HCT116 (cell line): Measurements from ENCODE around the gene PRM1. TPM values are rescaled to one million over a fixed set of nuclear protein-coding genes. Genes with fewer than 3 reads are reported as not detected.

Experiments used
- ATAC-seq: fragments of 200-7000 bp; cut with Tn5 transposase; 2 replicates; pipeline ENCODE4 v1.9.1; 2020; ENCODE audit warnings: mild to moderate bottlenecking, moderate library complexity
- BruUV-seq: library from RNA; stranded (reverse); fragments of 400-500 nt; replicated peaks from 2 replicates; lab custom pipeline; 2021; lab: Mats Ljungman, UMichigan
- CTCF ChIA-PET: fragments of 300-600 bp; sonication (Branson Sonifier 250); formaldehyde crosslinking; loops from one replicate; lab custom pipeline; 2021; ENCODE audit warnings: antibody characterized with exemption; lab: Charles Lee
- POLR2A ChIA-PET: fragments of 300-600, 350-600 bp; sonication (Branson Sonifier 250); formaldehyde crosslinking; loops from one replicate; lab custom pipeline; 2021; ENCODE audit warnings: antibody characterized with exemption; lab: Charles Lee
- RAD21 ChIA-PET, 2 experiments: fragments of 300-600 bp; sonication (Branson Sonifier 250); formaldehyde crosslinking; loops; one replicate each; lab custom pipeline; 2023; ENCODE audit warnings: low total read pairs in 2 of 2; ENCODE audit not compliant: uncharacterized antibody in 2 of 2, unreplicated experiment in 2 of 2, low non-redundant PET in 1 of 2; lab: Charles Lee
- DNase-seq: peaks from one replicate; pipeline ENCODE4 v3.0.0-alpha.2; 2010; ENCODE audit warnings: low read depth, low spot score
- H2AFZ ChIP-seq: fragments of 200-600 bp; shearing (Covaris generic), sonication (generic); 2 replicates; pipeline ENCODE4 v1.6.1; 2017; ENCODE audit warnings: low read depth, mixed run types, mixed read lengths, antibody characterized with exemption, low read length; ENCODE audit not compliant: poor library complexity, severe bottlenecking
- H3K27ac ChIP-seq: 2 replicates; pipeline ENCODE4 v1.5.1; 2012; ENCODE audit warnings: low read depth, low read length
- H3K27me3 ChIP-seq: fragments of 200-600 bp; sonication (generic); 2 replicates; pipeline ENCODE4 v1.6.1; 2016; ENCODE audit warnings: mixed run types, low read length, mixed read lengths; ENCODE audit not compliant: insufficient read depth
- H3K36me3 ChIP-seq, 2 experiments: fragments of 200-500 bp in 1 of 2; fragments of 200-600 bp in 1 of 2; sonication (Bioruptor generic) in 1 of 2; sonication (generic) in 1 of 2; 2 replicates each; pipeline versions ENCODE4 v1.5.1 to v1.6.1; 2014 to 2016; ENCODE audit warnings: low read length in 2 of 2, inconsistent platforms in 1 of 2, mixed read lengths in 1 of 2, mixed run types in 1 of 2; ENCODE audit not compliant: insufficient read depth in 2 of 2, control insufficient read depth in 1 of 2
- H3K4me1 ChIP-seq, 2 experiments: fragments of 200-600 bp in 1 of 2; sonication (generic) in 1 of 2; 2 replicates each; pipeline versions ENCODE4 v1.5.1 to v1.6.1; 2012 to 2017; ENCODE audit warnings: low read length in 2 of 2, inconsistent platforms in 1 of 2, mild to moderate bottlenecking in 1 of 2, mixed read lengths in 1 of 2, mixed run types in 1 of 2, moderate library complexity in 1 of 2; ENCODE audit not compliant: insufficient read depth in 2 of 2, control insufficient read depth in 1 of 2
- H3K4me2 ChIP-seq: fragments of 200-600 bp; sonication (generic); 2 replicates; pipeline ENCODE4 v1.6.1; 2017; ENCODE audit warnings: mixed run types, low read length, mixed read lengths
- H3K4me3 ChIP-seq, 2 experiments: fragments of 200-600 bp in 1 of 2; sonication (generic) in 1 of 2; replicated peaks in 1 of 2; 2 replicates each; pipeline ENCODE4 v1.5.1; 2011 to 2016; ENCODE audit warnings: low read length in 2 of 2, control low read depth in 1 of 2, low read depth in 1 of 2, mild to moderate bottlenecking in 1 of 2, mixed read lengths in 1 of 2, mixed run types in 1 of 2
- H3K79me2 ChIP-seq: fragments of 200-600 bp; sonication (generic); 2 replicates; pipeline ENCODE4 v1.6.1; 2017; ENCODE audit warnings: mild to moderate bottlenecking, mixed run types, low read length, moderate library complexity, mixed read lengths; ENCODE audit not compliant: insufficient read depth
- H3K9ac ChIP-seq: fragments of 200-600 bp; sonication (generic); 2 replicates; pipeline ENCODE4 v1.6.1; 2016; ENCODE audit warnings: low read length, mixed read lengths
- H3K9me2 ChIP-seq: fragments of 200-600 bp; sonication (generic), shearing (Covaris generic); 2 replicates; pipeline ENCODE4 v1.6.1; 2017; ENCODE audit warnings: mixed run types, mild to moderate bottlenecking, moderate library complexity; ENCODE audit not compliant: insufficient read depth
- H3K9me3 ChIP-seq, 2 experiments: fragments of 200-500 bp in 1 of 2; fragments of 200-600 bp in 1 of 2; sonication (Bioruptor generic) in 1 of 2; sonication (generic) in 1 of 2; 2 replicates each; pipeline ENCODE4 v1.6.1; 2014 to 2017; ENCODE audit warnings: low read length in 2 of 2, mixed read lengths in 2 of 2, inconsistent platforms in 1 of 2, low read depth in 1 of 2, mild to moderate bottlenecking in 1 of 2, mixed run types in 1 of 2, moderate library complexity in 1 of 2; ENCODE audit not compliant: control insufficient read depth in 1 of 2, insufficient read depth in 1 of 2
- H4K20me1 ChIP-seq: fragments of 200-600 bp; sonication (generic), shearing (Covaris generic); 2 replicates; pipeline ENCODE4 v1.6.1; 2017; ENCODE audit warnings: mixed run types, mild to moderate bottlenecking, moderate library complexity; ENCODE audit not compliant: insufficient read depth
- EGR1 ChIP-seq: IDR thresholded peaks from 2 replicates; pipeline ENCODE4 v1.6.1; 2012; ENCODE audit warnings: low read depth
- EZH2 ChIP-seq: fragments of 200-600 bp; sonication (generic); IDR thresholded peaks from 2 replicates; pipeline ENCODE4 v1.6.1; 2017; ENCODE audit warnings: antibody characterized with exemption, mixed run types
- EZH2phosphoT487 ChIP-seq: fragments of 200-600 bp; IDR thresholded peaks from 2 replicates; pipeline ENCODE4 v1.6.1; 2018; ENCODE audit warnings: antibody characterized with exemption, borderline replicate concordance
- JUND ChIP-seq: IDR thresholded peaks from 2 replicates; pipeline ENCODE4 v1.6.1; 2012
- POLR2A ChIP-seq: IDR thresholded peaks from 2 replicates; pipeline ENCODE4 v1.7.0; 2011; ENCODE audit warnings: borderline replicate concordance; ENCODE audit not compliant: insufficient read depth, insufficient read length; ENCODE audit errors: extremely low read depth
- POLR2AphosphoS5 ChIP-seq: IDR thresholded peaks from 2 replicates; pipeline ENCODE4 v1.6.1; 2011; ENCODE audit warnings: mild to moderate bottlenecking, low read depth, low read length, moderate library complexity
- SIN3A ChIP-seq: IDR thresholded peaks from 2 replicates; pipeline ENCODE4 v1.6.1; 2012; ENCODE audit warnings: low read depth
- YY1 ChIP-seq: IDR thresholded peaks from 2 replicates; pipeline ENCODE4 v1.6.1; 2011; ENCODE audit warnings: low read length, low read depth, moderate library complexity, mild to moderate bottlenecking; ENCODE audit not compliant: insufficient replicate concordance; ENCODE audit errors: extremely low read depth
- ZFX ChIP-seq: fragments of 450-650 bp; IDR thresholded peaks from 2 replicates; pipeline ENCODE4 v1.6.1; 2017
- ZNF274 ChIP-seq: fragments of 200-500 bp; sonication (Bioruptor generic); IDR thresholded peaks from 2 replicates; pipeline ENCODE4 v1.6.1; 2014; ENCODE audit warnings: mild to moderate bottlenecking, low read depth, low read length, inconsistent platforms
- intact Hi-C: fragments of 100-400 bp; cut with micrococcal nuclease; formaldehyde crosslinking; loops from 2 replicates; pipeline ENCODE4 v1.10.0; 2022
- total RNA-seq: library from RNA; stranded (reverse); gene quantifications from one replicate; pipeline ENCODE4 v1.2.1, GENCODE V29; 2021; ENCODE audit not compliant: unreplicated experiment
- TF ChIP-seq, protein P1 (sequence below): IDR thresholded peaks from 2 replicates; pipeline ENCODE4 v1.6.1; 2012
- TF ChIP-seq, protein P2 (sequence below): IDR thresholded peaks from 2 replicates; pipeline ENCODE4 v1.6.1; 2012
- TF ChIP-seq, protein P3 (sequence below): IDR thresholded peaks from 2 replicates; pipeline ENCODE4 v1.6.1; 2012; ENCODE audit warnings: low read depth

PRM1 gene
- total RNA-seq, 1 experiment from 2014 or later = not detected

DNA sequence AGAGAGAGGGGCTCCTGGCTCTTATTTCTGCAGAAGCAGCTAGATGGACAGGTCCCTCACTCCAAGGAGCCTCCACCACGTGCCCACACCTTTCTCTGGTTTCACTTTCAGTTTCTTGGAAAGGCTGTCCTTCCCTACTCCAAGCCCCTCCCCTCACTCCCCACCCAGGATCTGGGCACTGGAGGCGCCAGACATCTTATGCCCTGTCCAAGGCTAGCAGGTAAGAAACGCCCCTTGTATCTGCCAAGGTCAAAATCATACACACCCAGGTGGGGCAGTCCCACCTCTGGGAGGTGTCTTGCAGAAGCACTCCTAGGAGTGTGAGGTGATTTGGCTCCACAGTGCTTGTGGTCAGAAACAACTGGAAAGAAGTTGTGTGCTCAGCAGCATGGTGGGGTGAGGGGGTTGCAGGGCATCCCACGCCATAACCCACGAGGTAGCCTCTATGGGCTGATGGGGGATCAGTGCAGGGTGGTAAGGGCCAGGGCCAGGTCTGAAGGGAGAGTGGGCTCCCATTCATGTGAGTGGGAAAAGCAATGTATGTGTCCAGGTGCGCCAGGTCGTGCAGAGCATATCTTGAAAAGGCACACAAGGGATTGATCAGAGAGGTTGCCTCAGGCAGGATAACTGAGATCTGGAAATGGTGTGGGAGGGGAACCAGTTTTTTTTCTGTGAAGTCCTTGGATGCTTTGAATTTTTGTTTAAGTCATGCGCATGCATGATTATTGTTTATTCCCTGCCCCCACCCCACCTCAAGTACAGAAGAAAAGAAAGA is 31.8 kb upstream of the PRM1 start:
- intact Hi-C loops = no loop called here
- H3K36me3 ChIP-seq = no peaks in the 10 kb centered on the region
- TF ChIP-seq, protein P1, sequence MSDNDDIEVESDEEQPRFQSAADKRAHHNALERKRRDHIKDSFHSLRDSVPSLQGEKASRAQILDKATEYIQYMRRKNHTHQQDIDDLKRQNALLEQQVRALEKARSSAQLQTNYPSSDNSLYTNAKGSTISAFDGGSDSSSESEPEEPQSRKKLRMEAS = peak; percentile 92
- TF ChIP-seq POLR2AphosphoS5 (0 out of 2 replicates have a peak, but pooled peaks have one; percentile 33), ZNF274 (no peak), POLR2A (peak; percentile 29)
- TF ChIP-seq, all 23 proteins: peak for 3
- RAD21 ChIA-PET = no interaction called here
- Histone ChIP-seq H4K20me1 (no peaks in the 10 kb centered on the region), H3K4me2 (peak overlapping the region; percentile 88), H3K27ac (peak overlapping the region; percentile 68), H3K9me3 (no peaks in the 10 kb centered on the region), H3K4me3 (peak overlapping the region; percentile 28 to 53), H3K9ac (peak overlapping the region; percentile 34; the same call in 1 of the 2 replicates), H3K27me3 (no peaks in the 10 kb centered on the region), H3K79me2 (no peaks in the 10 kb centered on the region), H3K4me1 (peaks cover 36 to 42% of the 10 kb centered on the region in 2 experiments), H3K9me2 (no peaks in the 10 kb centered on the region), H2AFZ (peak overlapping the region; percentile 87)
- DNase-seq (peak; percentile 40), ATAC-seq (peak; percentile 87)
- BruUV-seq = TSS peak; percentile 77
- CTCF ChIA-PET = interaction anchor here (1.4 kb wide), 1 partner anchor 57 kb away, joined by 3 read pairs; the partner anchor contains the start of gene SOCS1
- POLR2A ChIA-PET = no interaction called here

DNA sequence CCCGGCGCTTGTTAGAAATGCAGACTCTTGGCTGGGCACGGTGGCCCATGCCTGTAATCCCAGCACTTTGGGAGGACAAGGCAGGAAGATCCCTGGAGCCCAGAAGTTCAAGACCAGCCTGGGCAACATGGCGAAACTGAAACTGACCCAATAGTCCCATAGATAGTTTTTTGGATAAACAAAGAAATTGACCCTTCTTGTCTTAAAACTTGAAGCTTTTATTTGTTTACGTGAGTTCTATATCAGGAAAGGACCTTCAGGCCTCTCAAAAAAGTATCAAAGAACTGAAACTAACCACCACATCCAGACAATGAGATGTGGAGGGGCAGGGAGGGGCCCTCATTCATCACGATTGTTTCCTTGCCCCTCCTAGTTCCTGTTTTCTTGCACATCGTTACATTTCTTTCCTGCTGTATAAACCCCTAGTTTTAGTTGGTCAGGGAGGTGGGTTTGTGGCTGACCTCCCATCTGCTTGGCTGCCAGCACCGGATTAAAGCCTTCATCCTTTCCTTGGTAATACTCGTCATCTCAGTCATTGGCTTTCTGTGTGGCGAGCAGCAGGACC is 29.9 kb upstream of the PRM1 start:
- no peak for ATAC-seq
- H3K36me3 ChIP-seq = no peaks in the 10 kb centered on the region
- no peak overlapping the region for H3K27ac ChIP-seq
- ChIA-PET CTCF (interaction anchor here (1.4 kb wide), 1 partner anchor 55 kb away, joined by 3 read pairs; the partner anchor contains the start of gene SOCS1), POLR2A (interaction anchor here (1.4 kb wide), 1 partner anchor 109 kb away, joined by 3 read pairs; no protein-coding TSS in a partner anchor), RAD21 (no interaction called here)
- no peak overlapping the region for H2AFZ ChIP-seq
- no peaks in the 10 kb centered on the region for H3K9me2 ChIP-seq
- intact Hi-C loops = no loop called here
- H3K27me3 ChIP-seq = no peaks in the 10 kb centered on the region
- H3K9ac ChIP-seq = no peak overlapping the region
- H3K79me2 ChIP-seq = no peaks in the 10 kb centered on the region
- peaks cover 36 to 42% of the 10 kb centered on the region in 2 experiments for H3K4me1 ChIP-seq
- no peak for DNase-seq
- no peak overlapping the region for H3K4me3 ChIP-seq
- H4K20me1 ChIP-seq = no peaks in the 10 kb centered on the region
- no peak overlapping the region for H3K4me2 ChIP-seq
- BruUV-seq = no TSS peak
- no peaks in the 10 kb centered on the region for H3K9me3 ChIP-seq
- no peak for TF ChIP-seq EZH2
- TF ChIP-seq, protein P2, sequence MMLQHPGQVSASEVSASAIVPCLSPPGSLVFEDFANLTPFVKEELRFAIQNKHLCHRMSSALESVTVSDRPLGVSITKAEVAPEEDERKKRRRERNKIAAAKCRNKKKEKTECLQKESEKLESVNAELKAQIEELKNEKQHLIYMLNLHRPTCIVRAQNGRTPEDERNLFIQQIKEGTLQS = no peak
- TF ChIP-seq, protein P3, sequence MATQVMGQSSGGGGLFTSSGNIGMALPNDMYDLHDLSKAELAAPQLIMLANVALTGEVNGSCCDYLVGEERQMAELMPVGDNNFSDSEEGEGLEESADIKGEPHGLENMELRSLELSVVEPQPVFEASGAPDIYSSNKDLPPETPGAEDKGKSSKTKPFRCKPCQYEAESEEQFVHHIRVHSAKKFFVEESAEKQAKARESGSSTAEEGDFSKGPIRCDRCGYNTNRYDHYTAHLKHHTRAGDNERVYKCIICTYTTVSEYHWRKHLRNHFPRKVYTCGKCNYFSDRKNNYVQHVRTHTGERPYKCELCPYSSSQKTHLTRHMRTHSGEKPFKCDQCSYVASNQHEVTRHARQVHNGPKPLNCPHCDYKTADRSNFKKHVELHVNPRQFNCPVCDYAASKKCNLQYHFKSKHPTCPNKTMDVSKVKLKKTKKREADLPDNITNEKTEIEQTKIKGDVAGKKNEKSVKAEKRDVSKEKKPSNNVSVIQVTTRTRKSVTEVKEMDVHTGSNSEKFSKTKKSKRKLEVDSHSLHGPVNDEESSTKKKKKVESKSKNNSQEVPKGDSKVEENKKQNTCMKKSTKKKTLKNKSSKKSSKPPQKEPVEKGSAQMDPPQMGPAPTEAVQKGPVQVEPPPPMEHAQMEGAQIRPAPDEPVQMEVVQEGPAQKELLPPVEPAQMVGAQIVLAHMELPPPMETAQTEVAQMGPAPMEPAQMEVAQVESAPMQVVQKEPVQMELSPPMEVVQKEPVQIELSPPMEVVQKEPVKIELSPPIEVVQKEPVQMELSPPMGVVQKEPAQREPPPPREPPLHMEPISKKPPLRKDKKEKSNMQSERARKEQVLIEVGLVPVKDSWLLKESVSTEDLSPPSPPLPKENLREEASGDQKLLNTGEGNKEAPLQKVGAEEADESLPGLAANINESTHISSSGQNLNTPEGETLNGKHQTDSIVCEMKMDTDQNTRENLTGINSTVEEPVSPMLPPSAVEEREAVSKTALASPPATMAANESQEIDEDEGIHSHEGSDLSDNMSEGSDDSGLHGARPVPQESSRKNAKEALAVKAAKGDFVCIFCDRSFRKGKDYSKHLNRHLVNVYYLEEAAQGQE = no peak
- no peak for TF ChIP-seq EGR1
- no peak for TF ChIP-seq ZNF274
- no peak for TF ChIP-seq SIN3A
- TF ChIP-seq EZH2phosphoT487 = no peak
- TF ChIP-seq YY1 = no peak
- no peak for TF ChIP-seq ZFX
- no peak for TF ChIP-seq POLR2A
- no peak for TF ChIP-seq JUND
